B cell (primary cell): ENCODE results near the gene ZNF330. TPM values are rescaled to one million over a fixed set of nuclear protein-coding genes. Genes with fewer than 3 reads are reported as not detected.

ENCODE experiments used
- ATAC-seq: fragments of 200-7000 bp; cut with Tn5 transposase; one replicate; pipeline ENCODE4 v1.10.0; 2021; ENCODE audit warnings: low read depth, mild to moderate bottlenecking, moderate number of reproducible peaks, moderate library complexity
- CTCF ChIA-PET: fragments of 350-600 bp; sonication (Branson Sonifier 250); formaldehyde crosslinking; loops from one replicate; lab custom pipeline; 2021; ENCODE audit warnings: antibody characterized with exemption, inconsistent platforms; lab: Charles Lee
- POLR2A ChIA-PET: fragments of 350-600 bp; sonication (Branson Sonifier 250); formaldehyde crosslinking; loops from one replicate; lab custom pipeline; 2021; ENCODE audit warnings: antibody characterized with exemption; lab: Charles Lee
- DNase-seq: peaks from one replicate; pipeline ENCODE4 v3.0.0; 2013
- H2AFZ ChIP-seq: 2 replicates; pipeline ENCODE4 v1.6.1; 2012; ENCODE audit warnings: mild to moderate bottlenecking, low read depth, low read length; ENCODE audit not compliant: insufficient read depth, poor library complexity, severe bottlenecking
- H3K27ac ChIP-seq, 2 donors: 1 replicate in 1 of 2; 2 replicates in 1 of 2; pipeline ENCODE4 v1.5.1; 2012 to 2013; ENCODE audit warnings: low read length in 2 of 2, mild to moderate bottlenecking in 2 of 2, moderate library complexity in 1 of 2
- H3K27me3 ChIP-seq, 4 experiments: fragments of 200-600 bp in 1 of 4; sonication (generic) in 1 of 4; replicated peaks in 1 of 4; 1 replicate in 2 of 4; 2 replicates in 2 of 4; pipeline versions ENCODE4 v1.6.1 to v1.7.0; 2013 to 2016; ENCODE audit warnings: low read length in 3 of 4, mild to moderate bottlenecking in 2 of 4, mixed read lengths in 1 of 4, moderate library complexity in 1 of 4; ENCODE audit not compliant: insufficient read depth in 4 of 4, control insufficient read depth in 3 of 4; ENCODE audit errors: control extremely low read depth in 1 of 4
- H3K36me3 ChIP-seq, 2 experiments: replicated peaks in 1 of 2; 1 replicate in 1 of 2; 2 replicates in 1 of 2; pipeline versions ENCODE4 v1.6.1 to v1.7.1; 2013; ENCODE audit warnings: low read length in 1 of 2; ENCODE audit not compliant: insufficient read depth in 2 of 2, control insufficient read depth in 1 of 2; ENCODE audit errors: control extremely low read depth in 1 of 2, extremely low read depth in 1 of 2
- H3K4me1 ChIP-seq, 2 donors: fragments of 200-600 bp in 1 of 2; sonication (generic) in 1 of 2; 1 replicate in 1 of 2; 2 replicates in 1 of 2; pipeline versions ENCODE4 v1.5.1 to v1.6.1; 2013 to 2017; ENCODE audit warnings: low read length in 2 of 2; ENCODE audit not compliant: control insufficient read depth in 2 of 2, insufficient read depth in 2 of 2
- H3K4me2 ChIP-seq: replicated peaks from 2 replicates; pipeline ENCODE3; 2012; ENCODE audit warnings: mild to moderate bottlenecking, low read depth, low read length; ENCODE audit not compliant: poor library complexity, severe bottlenecking
- H3K4me3 ChIP-seq, 5 experiments: fragments of 200-600 bp in 1 of 5; sonication (generic) in 1 of 5; 1 replicate in 3 of 5; 2 replicates in 2 of 5; pipeline versions ENCODE4 v1.5.1 to v1.7.0; 2011 to 2016; ENCODE audit warnings: low read length in 4 of 5, mild to moderate bottlenecking in 4 of 5, low read depth in 2 of 5, control low read depth in 1 of 5, moderate library complexity in 1 of 5; ENCODE audit not compliant: insufficient read depth in 1 of 5; ENCODE audit errors: control extremely low read depth in 1 of 5, extremely low read depth in 1 of 5
- H3K79me2 ChIP-seq: fragments of 200-600 bp; sonication (generic); one replicate; pipeline ENCODE4 v1.6.0; 2016; ENCODE audit warnings: low read length; ENCODE audit not compliant: control insufficient read depth, insufficient read depth
- H3K9ac ChIP-seq: fragments of 200-600 bp; sonication (generic); 2 replicates; pipeline ENCODE4 v1.6.1; 2017; ENCODE audit warnings: mild to moderate bottlenecking, low read length, moderate library complexity
- H3K9me3 ChIP-seq, 3 donors: one replicate each; pipeline versions ENCODE4 v1.6.1 to v1.7.1; 2013; ENCODE audit warnings: low read length in 2 of 3; ENCODE audit not compliant: control insufficient read depth in 2 of 3, insufficient read depth in 1 of 3; ENCODE audit errors: control extremely low read depth in 1 of 3
- H4K20me1 ChIP-seq: 2 replicates; pipeline ENCODE4 v1.6.0; 2012; ENCODE audit warnings: mild to moderate bottlenecking, low read length; ENCODE audit not compliant: insufficient read depth, control insufficient read depth, poor library complexity, severe bottlenecking
- H3K27ac Mint-ChIP-seq: one replicate; pipeline ENCODE4 v1.8.0; 2021; ENCODE audit warnings: mixed read lengths
- H3K27me3 Mint-ChIP-seq: one replicate; pipeline ENCODE4 v1.8.0; 2021; ENCODE audit warnings: mixed read lengths
- H3K4me1 Mint-ChIP-seq: one replicate; pipeline ENCODE4 v1.8.0; 2021; ENCODE audit warnings: mixed read lengths
- H3K4me3 Mint-ChIP-seq: one replicate; pipeline ENCODE4 v1.8.0; 2021; ENCODE audit warnings: mixed read lengths
- H3K9me3 Mint-ChIP-seq: one replicate; pipeline ENCODE4 v1.8.0; 2022; ENCODE audit warnings: mixed read lengths; ENCODE audit not compliant: insufficient read depth
- EZH2 ChIP-seq: IDR thresholded peaks from 2 replicates; pipeline ENCODE4 v1.6.1; 2012; ENCODE audit warnings: borderline replicate concordance, low read depth, mild to moderate bottlenecking, moderate library complexity, low read length; ENCODE audit not compliant: insufficient read depth, poor library complexity, severe bottlenecking
- WGBS: methylation state at CpG from one replicate; pipeline ENCODE4 v1.1.5; 2013; ENCODE audit warnings: missing lambda C conversion rate; ENCODE audit not compliant: insufficient coverage; 5-methylcytosine and 5-hydroxymethylcytosine counted together
- intact Hi-C: fragments of 100-400 bp; cut with micrococcal nuclease; formaldehyde crosslinking; loops from one replicate; pipeline ENCODE4 v1.10.0; 2022
- polyA plus RNA-seq: library from polyadenylated mRNA; depleted of rRNA; stranded (reverse); fragments of >200 nt; gene quantifications from 2 replicates; pipeline ENCODE4 v1.2.3, GENCODE V29; 2012
- total RNA-seq, 2 donors: library from RNA; stranded (reverse); fragments of 120-200 nt in 1 of 2; gene quantifications; 1 replicate in 1 of 2; 2 replicates in 1 of 2; pipeline versions ENCODE4 v1.2.3 to v1.2.4, GENCODE V29; 2013 to 2022
- TF ChIP-seq, protein P1 (sequence below): fragments of 200-600 bp; IDR thresholded peaks from one replicate; pipeline ENCODE4 v1.8.0; 2022; ENCODE audit warnings: antibody characterized with exemption, mild to moderate bottlenecking

The ZNF330 gene
- total and polyA plus RNA-seq, 2 donors (not counting 1 experiment from before 2014, with no cell fraction given): 16.5 to 29.4 TPM

GRCh38 chr4:141248029-141248428, 27.3 kb downstream of the ZNF330 start:
- no peaks in the 10 kb centered on the region for H3K27me3 ChIP-seq
- H3K4me1 ChIP-seq: no peaks in the 10 kb centered on the region
- 82% methylated on average over 3 of the region's 4 CpGs for WGBS
- Mint-ChIP-seq H3K27me3 (no peaks in the 10 kb centered on the region), H3K9me3 (no peaks in the 10 kb centered on the region), H3K4me3 (no peak overlapping the region), H3K27ac (no peak overlapping the region), H3K4me1 (no peaks in the 10 kb centered on the region)
- ChIA-PET CTCF (no interaction called here), POLR2A (no interaction called here)
- H3K79me2 ChIP-seq: no peaks in the 10 kb centered on the region
- H2AFZ ChIP-seq: no peak overlapping the region
- no peak for ATAC-seq
- intact Hi-C loops: no loop called here
- no peak for TF ChIP-seq EZH2
- TF ChIP-seq, protein P1, sequence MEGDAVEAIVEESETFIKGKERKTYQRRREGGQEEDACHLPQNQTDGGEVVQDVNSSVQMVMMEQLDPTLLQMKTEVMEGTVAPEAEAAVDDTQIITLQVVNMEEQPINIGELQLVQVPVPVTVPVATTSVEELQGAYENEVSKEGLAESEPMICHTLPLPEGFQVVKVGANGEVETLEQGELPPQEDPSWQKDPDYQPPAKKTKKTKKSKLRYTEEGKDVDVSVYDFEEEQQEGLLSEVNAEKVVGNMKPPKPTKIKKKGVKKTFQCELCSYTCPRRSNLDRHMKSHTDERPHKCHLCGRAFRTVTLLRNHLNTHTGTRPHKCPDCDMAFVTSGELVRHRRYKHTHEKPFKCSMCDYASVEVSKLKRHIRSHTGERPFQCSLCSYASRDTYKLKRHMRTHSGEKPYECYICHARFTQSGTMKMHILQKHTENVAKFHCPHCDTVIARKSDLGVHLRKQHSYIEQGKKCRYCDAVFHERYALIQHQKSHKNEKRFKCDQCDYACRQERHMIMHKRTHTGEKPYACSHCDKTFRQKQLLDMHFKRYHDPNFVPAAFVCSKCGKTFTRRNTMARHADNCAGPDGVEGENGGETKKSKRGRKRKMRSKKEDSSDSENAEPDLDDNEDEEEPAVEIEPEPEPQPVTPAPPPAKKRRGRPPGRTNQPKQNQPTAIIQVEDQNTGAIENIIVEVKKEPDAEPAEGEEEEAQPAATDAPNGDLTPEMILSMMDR: no peak
- DNase-seq: no peak
- H3K9me3 ChIP-seq: no peaks in the 10 kb centered on the region
- no peaks in the 10 kb centered on the region for H4K20me1 ChIP-seq
- H3K4me3 ChIP-seq: no peak overlapping the region
- H3K4me2 ChIP-seq: no peak overlapping the region
- H3K27ac ChIP-seq: no peak overlapping the region
- no peaks in the 10 kb centered on the region for H3K36me3 ChIP-seq
- no peak overlapping the region for H3K9ac ChIP-seq

DNA sequence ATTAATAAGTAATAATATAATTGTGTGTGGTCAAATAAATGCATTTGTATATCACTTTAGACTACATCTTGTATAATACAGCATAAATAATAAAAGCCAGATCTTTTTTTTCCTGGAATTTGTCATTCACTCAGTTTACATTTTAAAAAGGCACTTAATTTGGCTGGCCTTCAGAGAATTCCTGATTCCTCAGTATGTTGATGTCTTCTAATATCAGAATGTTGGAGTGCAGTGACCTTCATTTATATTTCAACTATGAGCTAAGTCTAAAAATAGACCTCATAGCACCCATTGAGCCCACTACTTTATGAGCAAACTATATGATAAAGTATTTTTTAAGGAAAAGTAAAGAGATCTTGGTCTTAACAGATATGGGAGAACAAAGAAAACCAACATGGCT, 27.8 kb downstream of the ZNF330 start:
- no peak overlapping the region for H3K4me3 Mint-ChIP-seq
- H3K4me3 ChIP-seq: no peak overlapping the region
- H2AFZ ChIP-seq: no peak overlapping the region
- ATAC-seq (no peak), DNase-seq (no peak)
- H3K9me3 Mint-ChIP-seq: no peaks in the 10 kb centered on the region
- no peaks in the 10 kb centered on the region for H3K36me3 ChIP-seq
- H4K20me1 ChIP-seq: no peaks in the 10 kb centered on the region
- H3K4me1 ChIP-seq: no peaks in the 10 kb centered on the region
- no peak overlapping the region for H3K27ac Mint-ChIP-seq
- no peaks in the 10 kb centered on the region for H3K4me1 Mint-ChIP-seq
- peaks cover 2% of the 10 kb centered on the region for H3K27me3 Mint-ChIP-seq
- no peak overlapping the region for H3K4me2 ChIP-seq
- intact Hi-C loops: no loop called here
- ChIA-PET POLR2A (no interaction called here), CTCF (no interaction called here)
- H3K27ac ChIP-seq: no peak overlapping the region
- no peaks in the 10 kb centered on the region for H3K9me3 ChIP-seq
- no peaks in the 10 kb centered on the region for H3K79me2 ChIP-seq
- H3K27me3 ChIP-seq: no peaks in the 10 kb centered on the region
- H3K9ac ChIP-seq: no peak overlapping the region
- TF ChIP-seq EZH2: no peak
- TF ChIP-seq, protein P1: no peak
